ENCODE results near the gene SCFD2. TPM values are rescaled to one million over a fixed set of nuclear protein-coding genes. Genes with fewer than 3 reads are reported as not detected.
"Not testable (repeated sequence)": the region's sequence is repeated elsewhere in the genome, so short reads cannot be mapped to it uniquely, and the experiment has no call there.

SCFD2 gene
- total RNA-seq, 1 experiment from 2014 or later = 7.4 TPM

GRCh38 chr4:53227451-53227850, 138.4 kb downstream of the SCFD2 start:
- no peak for DNase-seq (ENCODE audit: low read depth, low spot score)
- in situ Hi-C loops (cut with HindIII; ENCODE audit: low pct_unique_long_range_greater_than_20kb, low sequenced_read_pairs) = no loop called here
- Histone ChIP-seq H3K9me3 (ENCODE audit: control insufficient read depth, insufficient read depth, low read depth, low read length) (no peaks in the 10 kb centered on the region), H3K4me1 (ENCODE audit: control insufficient read depth, insufficient read depth, low read length) (no peaks in the 10 kb centered on the region), H3K27ac (ENCODE audit: low read length) (no peak overlapping the region), H3K36me3 (ENCODE audit: control insufficient read depth, insufficient read depth, low read length) (no peaks in the 10 kb centered on the region), H3K27me3 (ENCODE audit: control insufficient read depth, insufficient read depth, low read length) (no peaks in the 10 kb centered on the region), H3K4me3 (ENCODE audit: low read depth in 2 of 2, low read length in 2 of 2) (no peak overlapping the region)
- no TSS peak for BruUV-seq (replicated peaks)
- CTCF ChIA-PET = no interaction called here
- intact Hi-C loops (cut with micrococcal nuclease; ENCODE audit: unreplicated experiment) = no loop called here
- POLR2A ChIA-PET = no interaction called here
- ATAC-seq = no peak
- no peak for TF ChIP-seq CTCF (IDR thresholded peaks at IDR 0.05)
- TF ChIP-seq REST (IDR thresholded peaks at IDR 0.05; ENCODE audit: insufficient read depth in 1 of 2, low read depth in 2 of 2, low read length in 1 of 2) = no peak
- no peak for TF ChIP-seq SIN3A (IDR thresholded peaks at IDR 0.05; ENCODE audit: borderline replicate concordance, insufficient read depth, low read depth, low read length)
- TF ChIP-seq POLR2AphosphoS5 (IDR thresholded peaks at IDR 0.05; ENCODE audit: low read depth, low read length) = no peak
- no peak for TF ChIP-seq TCF7L2 (IDR thresholded peaks at IDR 0.05; ENCODE audit: low read depth, low read length)

GRCh38 chr4:53221832-53222480, 143.9 kb downstream of the SCFD2 start:
- no peaks in the 10 kb centered on the region for H3K4me1 ChIP-seq (ENCODE audit: control insufficient read depth, insufficient read depth, low read length)
- BruUV-seq (replicated peaks) = no TSS peak
- no peak overlapping the region for H3K4me3 ChIP-seq (ENCODE audit: low read depth in 2 of 2, low read length in 2 of 2)
- H3K36me3 ChIP-seq (ENCODE audit: control insufficient read depth, insufficient read depth, low read length) = no peaks in the 10 kb centered on the region
- CTCF ChIA-PET = no interaction called here
- no peaks in the 10 kb centered on the region for H3K9me3 ChIP-seq (ENCODE audit: control insufficient read depth, insufficient read depth, low read depth, low read length)
- no peak for DNase-seq (ENCODE audit: low read depth, low spot score)
- ATAC-seq = no peak
- H3K27me3 ChIP-seq (ENCODE audit: control insufficient read depth, insufficient read depth, low read length) = no peaks in the 10 kb centered on the region
- POLR2A ChIA-PET = no interaction called here
- TF ChIP-seq SIN3A (IDR thresholded peaks at IDR 0.05; ENCODE audit: borderline replicate concordance, insufficient read depth, low read depth, low read length) (no peak), CTCF (IDR thresholded peaks at IDR 0.05) (no peak)
- in situ Hi-C loops (cut with HindIII; ENCODE audit: low pct_unique_long_range_greater_than_20kb, low sequenced_read_pairs) (no loop called here), intact Hi-C loops (cut with micrococcal nuclease; ENCODE audit: unreplicated experiment) (no loop called here)
- H3K27ac ChIP-seq (ENCODE audit: low read length) = no peak overlapping the region

- intact Hi-C loops (cut with micrococcal nuclease; ENCODE audit: unreplicated experiment); H3K4me3 ChIP-seq (ENCODE audit: low read depth in 2 of 2, low read length in 2 of 2); H3K36me3 ChIP-seq (ENCODE audit: control insufficient read depth, insufficient read depth, low read length); POLR2A ChIA-PET; CTCF ChIA-PET; H3K4me1 ChIP-seq (ENCODE audit: control insufficient read depth, insufficient read depth, low read length); in situ Hi-C loops (cut with HindIII; ENCODE audit: low pct_unique_long_range_greater_than_20kb, low sequenced_read_pairs); BruUV-seq (replicated peaks); H3K9me3 ChIP-seq (ENCODE audit: control insufficient read depth, insufficient read depth, low read depth, low read length); DNase-seq (ENCODE audit: low read depth, low spot score); H3K27me3 ChIP-seq (ENCODE audit: control insufficient read depth, insufficient read depth, low read length); ATAC-seq; H3K27ac ChIP-seq (ENCODE audit: low read length): not testable (repeated sequence)
These were observed 146.7 kb downstream of the SCFD2 start for GRCh38 chr4:53219148-53219547.
